Transverse colon (tissue), 4 donors: ENCODE data around the gene FCN3. TPM values are rescaled to one million over a fixed set of nuclear protein-coding genes. Genes with fewer than 3 reads are reported as not detected.

ENCODE experiments used
- DNase-seq: peaks from one replicate; pipeline ENCODE4 v3.0.0-alpha.2; 2019
- H3K27ac ChIP-seq, 4 donors: fragments of 200-600 bp; sonication (generic); 2 replicates each; pipeline ENCODE4 v1.5.1; 2016 to 2018; ENCODE audit warnings: inconsistent platforms in 4 of 4
- H3K27me3 ChIP-seq: fragments of 200-600 bp; sonication (generic); 2 replicates; pipeline ENCODE4 v1.5.1; 2017; ENCODE audit warnings: inconsistent platforms
- H3K36me3 ChIP-seq, 4 donors: fragments of 200-600 bp; sonication (generic); 2 replicates each; pipeline ENCODE4 v1.5.1; 2017 to 2019; ENCODE audit warnings: inconsistent platforms in 4 of 4
- H3K4me1 ChIP-seq, 4 donors: fragments of 200-600 bp; sonication (generic); 2 replicates each; pipeline ENCODE4 v1.5.1; 2017 to 2020; ENCODE audit warnings: inconsistent platforms in 4 of 4
- H3K4me3 ChIP-seq, 4 donors: fragments of 200-600 bp; sonication (generic); 1 replicate in 1 of 4; 2 replicates in 3 of 4; pipeline versions ENCODE4 v1.5.1 to v1.6.1; 2017 to 2019; ENCODE audit warnings: inconsistent platforms in 4 of 4
- H3K9me3 ChIP-seq, 2 donors: fragments of 200-600 bp; sonication (generic); 2 replicates each; pipeline ENCODE4 v1.5.1; 2017 to 2019; ENCODE audit warnings: inconsistent platforms in 2 of 2
- EP300 ChIP-seq: sonication (generic); formaldehyde crosslinking; IDR thresholded peaks from one replicate; pipeline ENCODE4 v1.6.1; 2017; ENCODE audit warnings: antibody characterized with exemption, low read depth
- POLR2A ChIP-seq: fragments of 450-650 bp; IDR thresholded peaks from one replicate; pipeline ENCODE4 v1.6.1; 2016; ENCODE audit warnings: antibody characterized with exemption, mild to moderate bottlenecking, moderate library complexity
- POLR2AphosphoS5 ChIP-seq, 3 donors: sonication (generic); formaldehyde crosslinking; IDR thresholded peaks; one replicate each; pipeline ENCODE4 v1.6.1; 2016; ENCODE audit warnings: antibody characterized with exemption in 3 of 3
- WGBS, 2 donors: methylation state at CpG; one replicate each; pipeline ENCODE4 v1.1.5; 2018; ENCODE audit warnings: low coverage in 1 of 2; 5-methylcytosine and 5-hydroxymethylcytosine counted together
- in situ Hi-C, 4 donors: fragments of 200-750 bp; cut with MboI; loops; one replicate each; pipeline versions ENCODE4 v1.15.0 to v1.15.1; 2017; ENCODE audit warnings: low sequenced_read_pairs in 3 of 4, low pct_ligation_motif_present in 1 of 4, low pct_unique_long_range_greater_than_20kb in 1 of 4
- intact Hi-C: fragments of 100-400 bp; cut with DNase I; formaldehyde crosslinking; loops from one replicate; pipeline ENCODE4 v1.15.1; 2023; ENCODE audit warnings: low total_unique reads
- total RNA-seq, 4 donors: library from RNA; depleted of rRNA; stranded (reverse); fragments of >200 nt; gene quantifications; one replicate each; pipeline ENCODE4 v1.1.0, GENCODE V29; 2016
- TF ChIP-seq, protein P1 (sequence below), 5 experiments: fragments of 200-600 bp in 3 of 5; fragments of 450-650 bp in 2 of 5; sonication (generic) in 3 of 5; IDR thresholded peaks; 1 replicate in 2 of 5; 2 replicates in 3 of 5; pipeline ENCODE4 v1.5.1; 2016 to 2017; ENCODE audit warnings: antibody characterized with exemption in 5 of 5, inconsistent platforms in 3 of 5, mild to moderate bottlenecking in 2 of 5, moderate library complexity in 1 of 5

Gene FCN3
- total RNA-seq, 4 donors from 2014 or later = 1.2 to 1.9 TPM; not detected in 2

DNA sequence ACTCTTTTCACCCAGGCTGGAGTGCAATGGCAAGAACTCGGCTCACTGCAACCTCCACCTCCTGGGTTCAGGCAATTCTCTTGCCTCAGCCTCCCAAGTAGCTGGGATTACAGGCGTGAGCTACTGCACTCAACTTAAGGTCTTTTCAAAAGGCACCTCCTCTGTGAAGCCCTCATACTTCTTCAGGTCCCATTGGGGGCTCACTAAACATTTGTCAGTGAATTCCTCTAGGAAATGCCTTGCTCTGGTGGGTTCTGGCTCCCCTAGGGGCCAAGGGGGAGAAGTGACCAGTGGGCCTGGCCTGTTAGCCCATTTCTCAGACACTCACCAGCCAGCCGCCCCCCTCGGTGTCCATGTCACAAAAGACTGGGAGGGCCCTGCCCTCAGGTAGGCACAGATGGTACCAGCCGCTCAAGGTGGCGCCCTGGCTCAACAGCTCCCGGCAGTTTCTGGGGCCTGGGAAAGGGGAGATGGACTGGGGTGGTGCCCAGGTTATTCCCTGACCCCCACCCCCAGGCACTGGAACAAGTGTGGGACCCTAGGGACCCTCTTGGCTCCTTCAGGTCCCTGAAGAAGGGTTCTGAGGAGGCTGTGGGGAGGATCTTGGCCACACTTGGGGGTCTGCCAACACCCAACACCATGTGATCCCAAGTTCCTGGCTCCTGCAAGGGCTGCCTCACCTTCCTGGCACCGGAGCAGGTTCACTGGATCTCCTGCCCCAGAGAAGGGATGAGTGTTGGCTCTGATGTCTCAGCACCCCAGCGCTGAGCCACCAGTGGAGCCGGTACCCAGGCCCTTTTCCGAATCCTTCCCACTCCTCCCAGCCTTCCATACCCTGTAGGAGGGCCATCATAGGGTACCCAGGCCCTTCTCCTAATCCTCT is 1.6 kb downstream of the FCN3 start:
- in situ Hi-C loops = no loop called here
- TF ChIP-seq POLR2A = no peak
- no peak for TF ChIP-seq POLR2AphosphoS5 (IDR thresholded peaks at IDR 0.05)
- no peak for TF ChIP-seq EP300
- TF ChIP-seq, protein P1, sequence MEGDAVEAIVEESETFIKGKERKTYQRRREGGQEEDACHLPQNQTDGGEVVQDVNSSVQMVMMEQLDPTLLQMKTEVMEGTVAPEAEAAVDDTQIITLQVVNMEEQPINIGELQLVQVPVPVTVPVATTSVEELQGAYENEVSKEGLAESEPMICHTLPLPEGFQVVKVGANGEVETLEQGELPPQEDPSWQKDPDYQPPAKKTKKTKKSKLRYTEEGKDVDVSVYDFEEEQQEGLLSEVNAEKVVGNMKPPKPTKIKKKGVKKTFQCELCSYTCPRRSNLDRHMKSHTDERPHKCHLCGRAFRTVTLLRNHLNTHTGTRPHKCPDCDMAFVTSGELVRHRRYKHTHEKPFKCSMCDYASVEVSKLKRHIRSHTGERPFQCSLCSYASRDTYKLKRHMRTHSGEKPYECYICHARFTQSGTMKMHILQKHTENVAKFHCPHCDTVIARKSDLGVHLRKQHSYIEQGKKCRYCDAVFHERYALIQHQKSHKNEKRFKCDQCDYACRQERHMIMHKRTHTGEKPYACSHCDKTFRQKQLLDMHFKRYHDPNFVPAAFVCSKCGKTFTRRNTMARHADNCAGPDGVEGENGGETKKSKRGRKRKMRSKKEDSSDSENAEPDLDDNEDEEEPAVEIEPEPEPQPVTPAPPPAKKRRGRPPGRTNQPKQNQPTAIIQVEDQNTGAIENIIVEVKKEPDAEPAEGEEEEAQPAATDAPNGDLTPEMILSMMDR (IDR thresholded peaks at IDR 0.05) = no peak
- Histone ChIP-seq H3K36me3 (no peaks in the 10 kb centered on the region), H3K27ac (no peak overlapping the region), H3K4me3 (no peak overlapping the region), H3K27me3 (no peaks in the 10 kb centered on the region), H3K4me1 (peaks cover 0 to 6% (median 0%) of the 10 kb centered on the region in 4 donors), H3K9me3 (no peaks in the 10 kb centered on the region)
- intact Hi-C loops = no loop called here
- WGBS, 2 donors = 89% methylated on average over 9 of the region's 11 CpGs; no CpG with 5 or more reads in 1 of the 2 donors
- no peak for DNase-seq

DNA sequence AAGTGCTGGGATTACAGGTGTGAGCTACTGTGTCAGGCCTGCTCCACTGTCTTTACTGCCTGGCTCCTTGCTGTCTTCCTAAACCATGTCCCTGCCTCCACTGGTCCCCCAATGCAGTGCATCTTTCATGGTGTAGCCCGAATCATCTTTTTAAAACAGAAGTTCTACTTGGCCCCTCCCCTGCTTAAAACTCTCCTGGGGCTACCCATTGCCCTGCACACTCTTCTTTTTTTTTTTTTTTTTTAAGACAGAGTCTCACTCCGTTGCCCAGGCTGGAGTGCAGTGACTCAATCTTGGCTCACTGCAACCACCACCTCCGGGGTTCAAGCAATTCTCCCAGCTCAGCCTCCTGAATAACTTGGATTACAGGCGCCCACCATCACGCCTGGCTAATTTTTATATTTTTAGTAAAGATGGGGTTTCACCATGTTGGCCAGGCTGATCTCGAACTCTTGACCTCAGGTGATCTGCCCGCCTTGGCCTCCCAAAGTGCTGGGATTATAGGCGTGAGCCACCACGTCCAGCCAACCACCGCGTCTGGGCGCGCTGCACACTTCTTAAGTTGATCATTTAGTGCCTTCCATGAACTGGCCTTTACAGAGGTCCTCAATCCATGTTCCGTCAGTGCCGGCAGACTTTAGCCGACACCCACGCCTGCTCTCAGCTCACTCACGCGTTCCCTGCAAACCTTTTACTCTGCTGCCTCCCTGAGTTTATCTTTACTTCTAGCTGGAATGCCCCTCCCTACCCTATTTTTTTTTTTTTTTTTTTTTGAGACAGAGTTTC is 2.4 kb downstream of the FCN3 start:
- WGBS, 2 donors = 87 to 90% methylated on average over 10 to 19 of the region's 19 CpGs
- Histone ChIP-seq H3K4me3 (no peak overlapping the region), H3K27ac (no peak overlapping the region), H3K27me3 (no peaks in the 10 kb centered on the region), H3K4me1 (peaks cover 4 to 14% (median 5%) of the 10 kb centered on the region in 4 donors), H3K36me3 (no peaks in the 10 kb centered on the region), H3K9me3 (no peaks in the 10 kb centered on the region)
- in situ Hi-C loops = no loop called here
- DNase-seq = no peak
- TF ChIP-seq POLR2A (no peak), POLR2AphosphoS5 (IDR thresholded peaks at IDR 0.05) (no peak), EP300 (no peak)
- TF ChIP-seq, protein P1 (IDR thresholded peaks at IDR 0.05) = no peak
- intact Hi-C loops = no loop called here

DNA sequence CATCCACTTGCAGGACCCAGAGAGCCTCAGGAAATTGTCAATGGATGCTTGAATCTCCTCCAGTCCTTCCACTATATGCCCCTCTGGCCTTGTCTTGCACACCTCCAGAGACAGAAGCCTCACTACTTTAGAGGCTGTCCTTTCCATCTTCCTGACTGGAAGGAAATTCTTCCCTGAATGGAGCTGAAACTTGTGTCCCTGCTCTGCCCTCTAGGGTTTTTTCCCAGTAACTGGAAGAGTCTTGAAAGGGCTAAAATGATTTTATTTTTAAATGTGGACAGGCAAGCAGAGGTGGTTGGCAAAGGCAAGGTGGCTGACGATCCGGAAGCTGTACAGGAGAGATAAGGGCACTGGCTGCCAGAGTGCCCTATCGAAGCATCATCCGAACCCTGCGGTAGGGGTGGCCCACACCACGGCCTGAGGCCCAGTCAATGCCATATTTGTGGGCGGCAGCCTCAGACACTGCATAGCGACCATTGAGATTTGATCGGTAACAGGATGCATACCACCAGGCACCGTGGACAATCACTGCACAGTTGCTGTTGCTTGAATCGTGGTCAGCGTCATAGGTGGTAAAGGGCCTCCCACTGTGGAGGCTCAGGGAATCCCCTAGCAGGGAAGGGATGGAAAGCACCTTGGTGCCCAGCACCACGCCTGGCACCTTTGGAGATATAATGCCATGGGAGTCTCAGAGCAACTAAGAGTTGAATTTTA is 5.6 kb downstream of the FCN3 start:
- Histone ChIP-seq H3K9me3 (no peaks in the 10 kb centered on the region), H3K4me1 (peaks cover 15 to 34% (median 18%) of the 10 kb centered on the region in 4 donors), H3K27me3 (no peaks in the 10 kb centered on the region), H3K27ac (no peak overlapping the region), H3K36me3 (no peaks in the 10 kb centered on the region), H3K4me3 (no peak overlapping the region)
- in situ Hi-C loops (no loop called here), intact Hi-C loops (no loop called here)
- no peak for DNase-seq
- TF ChIP-seq, protein P1 (IDR thresholded peaks at IDR 0.05) = peak in 1 of 5 experiments; percentile 6
- TF ChIP-seq POLR2AphosphoS5 (IDR thresholded peaks at IDR 0.05) (no peak), EP300 (no peak)
- 71% methylated on average over 10 of the region's 13 CpGs; no CpG with 5 or more reads in 1 of the 2 donors for WGBS, 2 donors
